Measurements from ENCODE around the gene RIN2.

DNA sequence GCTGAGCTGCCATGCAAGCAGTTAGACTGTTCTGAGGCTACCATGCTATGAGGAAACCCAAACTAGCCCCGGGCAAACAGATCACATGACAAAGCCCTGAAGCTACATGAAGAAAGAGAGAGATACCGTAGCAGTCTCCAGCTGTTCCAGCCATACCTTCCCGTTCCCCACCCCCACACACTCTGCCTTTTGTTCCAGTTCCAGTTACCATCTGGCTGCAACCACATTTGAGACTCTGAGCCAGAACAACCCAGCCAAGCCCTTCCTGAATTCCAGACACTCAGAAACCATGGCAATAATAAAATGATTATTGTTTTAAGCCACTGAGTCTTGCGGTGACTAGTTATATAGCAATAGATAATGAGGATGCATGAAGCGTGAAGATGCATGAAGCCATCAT, 28.3 kb downstream of the RIN2 start:
- no peak for TF ChIP-seq CTCF (IDR thresholded peaks at IDR 0.05)
- TF ChIP-seq POLR2A (IDR thresholded peaks at IDR 0.05), result no peak
- peak in 1 of 2 donors; percentile 13 for TF ChIP-seq POLR2AphosphoS5 (IDR thresholded peaks at IDR 0.05)
- no peak for TF ChIP-seq EP300 (IDR thresholded peaks at IDR 0.05)
